Suppressor macrophage treated with lipopolysaccharide for 4 hours (primary cell): ENCODE data around the gene SAE1.
"Not testable (repeated sequence)": the region's sequence is repeated elsewhere in the genome, so short reads cannot be mapped to it uniquely, and the experiment has no call there.

ENCODE experiments used
- DNase-seq: peaks from one replicate; pipeline ENCODE4 v3.0.0-alpha.2; 2020

SAE1 gene

DNA sequence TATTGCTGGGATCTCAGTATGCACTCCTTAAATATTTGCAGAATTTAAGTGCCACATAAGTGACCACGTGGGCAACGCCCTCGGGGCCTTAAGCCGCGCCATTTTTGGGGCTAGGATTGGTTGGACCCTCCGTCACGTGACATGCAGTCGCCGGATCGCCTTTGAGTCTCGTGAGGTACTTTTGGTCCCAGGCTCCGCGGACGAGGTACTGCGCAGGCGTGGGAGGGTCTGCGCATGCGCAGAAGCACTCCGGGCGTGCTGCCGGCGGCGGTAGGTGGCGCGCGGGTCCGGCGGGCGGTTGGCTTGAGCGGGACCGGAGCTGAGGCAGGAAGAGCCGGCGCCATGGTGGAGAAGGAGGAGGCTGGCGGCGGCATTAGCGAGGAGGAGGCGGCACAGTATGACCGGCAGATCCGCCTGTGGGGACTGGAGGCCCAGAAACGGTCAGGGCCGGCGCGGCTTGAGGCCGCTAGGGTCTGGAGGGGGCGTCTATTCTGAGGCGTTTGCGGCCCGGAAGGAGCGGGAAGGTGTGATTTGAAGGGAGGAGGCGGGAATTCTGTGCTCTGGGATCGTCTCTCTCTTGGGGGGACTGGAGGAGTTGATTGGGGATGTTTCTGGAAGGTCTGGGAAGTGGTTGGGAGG lies at the start of gene SAE1:
Gene SAE1, plus strand, starts transcription at position 247 of the 639 bp plus-strand sequence. Its CDS starts 96 bp downstream, at position 343.
- peak; percentile 97 for DNase-seq

DNA sequence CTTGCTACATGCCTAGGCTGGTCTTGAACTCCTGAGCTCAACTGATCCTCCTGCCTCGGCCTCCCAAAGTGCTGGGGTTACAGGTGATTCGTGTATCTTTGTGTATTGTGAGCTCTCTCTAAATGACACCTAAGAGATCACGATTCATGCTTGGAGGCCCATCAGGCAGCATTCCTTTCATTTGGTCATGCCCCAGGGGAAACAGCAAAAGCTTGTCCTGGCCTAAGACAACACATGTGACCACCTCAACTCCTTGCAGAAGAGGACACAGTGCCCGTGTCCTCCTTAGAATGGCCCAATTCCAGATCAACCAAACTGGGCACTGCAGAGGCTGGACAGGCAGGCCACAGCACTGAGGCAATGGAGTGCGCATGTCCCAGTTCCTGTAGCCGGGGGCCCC lies 49.5 kb upstream of the SAE1 start:
- DNase-seq, result no peak

DNA sequence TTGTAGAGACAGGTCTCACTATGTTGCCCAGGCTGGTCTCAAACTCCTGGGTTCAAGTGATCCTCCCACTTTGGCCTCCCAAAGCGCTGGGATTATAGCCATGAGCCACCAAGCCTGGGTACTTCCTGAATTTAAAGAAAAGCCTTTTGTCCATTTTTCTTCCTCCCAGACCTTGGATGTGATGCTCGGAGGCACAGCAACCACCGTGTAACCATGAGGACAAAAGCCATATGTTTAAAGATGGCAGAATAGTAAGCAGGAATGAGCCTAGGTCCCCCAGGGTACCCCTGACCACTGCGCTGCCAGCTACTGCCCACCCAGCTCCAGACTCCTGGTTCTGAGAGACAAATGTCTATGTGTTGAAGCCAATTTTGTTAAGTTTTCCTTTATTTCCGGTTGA lies 48.1 kb upstream of the SAE1 start:
- no peak for DNase-seq

DNA sequence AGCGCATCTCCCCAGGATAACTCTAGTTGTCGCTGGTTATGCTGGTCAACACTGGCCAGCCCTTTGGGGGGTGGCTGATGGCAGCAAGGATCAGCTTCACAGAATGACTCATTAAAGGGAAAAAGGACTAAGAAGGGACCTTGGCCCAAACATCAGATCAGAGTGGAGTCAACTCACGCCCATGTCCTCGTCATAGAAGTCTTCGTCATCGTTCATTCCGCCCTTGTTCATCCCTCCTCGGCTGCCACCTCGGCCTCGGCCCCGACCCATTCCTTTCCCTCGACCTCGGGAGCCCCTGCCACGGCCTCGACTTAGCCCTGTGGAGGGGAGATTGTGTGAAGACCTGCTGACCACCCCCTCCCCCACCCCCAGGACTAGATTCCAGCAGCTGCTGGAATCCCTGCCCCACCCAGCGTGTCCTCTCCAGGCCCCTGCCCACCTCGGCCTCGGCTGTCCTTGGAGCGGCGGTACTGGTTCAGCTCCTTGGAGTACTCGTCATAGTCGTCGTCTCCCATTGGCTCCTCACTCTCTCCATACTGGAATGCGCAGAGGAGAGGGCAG lies 45.7 kb upstream of the SAE1 start:
- no peak for DNase-seq

DNA sequence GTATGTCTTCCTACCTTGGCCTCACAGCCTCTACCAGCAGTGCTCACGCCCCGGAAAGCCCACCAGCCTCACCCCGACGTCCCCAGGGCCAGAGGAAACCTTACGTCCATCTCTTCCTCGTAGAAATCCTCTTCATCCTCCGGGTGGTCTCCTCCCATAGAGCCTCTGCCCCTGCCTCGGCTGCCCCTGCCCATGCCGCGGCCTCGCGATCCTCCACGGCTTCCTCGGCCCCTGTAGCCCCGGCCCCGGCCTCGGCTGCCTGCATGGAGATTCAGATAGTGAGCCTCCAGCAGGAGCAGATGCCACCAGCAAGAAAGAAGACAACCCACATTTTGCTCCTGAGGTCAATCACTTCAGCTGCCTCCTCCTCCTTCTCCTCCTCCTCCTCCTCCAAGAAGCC lies 44.4 kb upstream of the SAE1 start:
- DNase-seq, result no peak

DNA sequence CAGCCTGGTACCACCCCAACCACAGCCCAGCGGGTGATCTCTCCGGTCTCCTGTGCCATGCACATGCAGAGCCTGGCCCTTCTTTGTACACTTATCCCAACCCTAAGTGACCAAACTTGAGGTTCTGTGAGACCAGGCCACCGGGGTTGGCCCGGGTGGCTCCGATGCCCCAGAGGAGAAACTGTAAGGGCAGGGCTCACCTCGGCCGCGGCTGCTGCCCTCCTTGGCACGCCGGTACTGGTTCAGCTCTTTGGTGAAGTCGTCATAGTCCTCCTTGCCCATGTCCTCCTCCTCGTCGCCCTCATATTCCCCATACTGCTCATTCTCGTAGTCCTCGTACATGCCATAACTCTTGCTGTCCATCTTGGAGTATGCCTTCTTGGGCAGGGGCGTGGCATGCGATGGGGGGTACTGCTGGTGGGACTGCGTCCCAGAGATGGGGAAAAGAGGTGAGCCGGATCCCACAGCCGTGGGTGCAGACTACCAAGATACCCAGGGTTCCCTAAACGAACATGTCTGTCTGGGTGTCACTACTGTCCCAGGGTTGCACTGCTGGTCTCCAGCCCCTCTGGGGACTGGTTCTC lies 40.8 kb upstream of the SAE1 start:
- DNase-seq, result no peak

DNA sequence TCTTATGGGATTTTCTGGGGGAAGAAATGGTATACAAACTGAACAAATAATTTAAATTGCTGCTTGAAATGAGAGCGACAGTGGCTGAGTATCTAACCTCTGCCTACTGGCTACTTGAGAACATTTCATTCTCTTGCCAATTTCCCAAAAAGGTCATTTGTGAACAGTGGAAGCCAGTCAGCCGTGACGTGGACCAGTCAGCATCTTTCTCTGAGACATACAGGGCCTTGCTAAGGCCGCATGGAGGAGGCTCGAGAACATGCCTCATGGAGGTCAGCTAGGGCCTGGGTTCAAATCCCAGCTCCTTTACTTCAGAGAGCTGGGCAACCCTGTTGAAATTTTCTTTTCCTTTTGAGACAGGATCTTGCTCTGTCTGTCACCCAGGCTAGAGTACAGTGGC lies 37.4 kb upstream of the SAE1 start:
- DNase-seq, result no peak

DNA sequence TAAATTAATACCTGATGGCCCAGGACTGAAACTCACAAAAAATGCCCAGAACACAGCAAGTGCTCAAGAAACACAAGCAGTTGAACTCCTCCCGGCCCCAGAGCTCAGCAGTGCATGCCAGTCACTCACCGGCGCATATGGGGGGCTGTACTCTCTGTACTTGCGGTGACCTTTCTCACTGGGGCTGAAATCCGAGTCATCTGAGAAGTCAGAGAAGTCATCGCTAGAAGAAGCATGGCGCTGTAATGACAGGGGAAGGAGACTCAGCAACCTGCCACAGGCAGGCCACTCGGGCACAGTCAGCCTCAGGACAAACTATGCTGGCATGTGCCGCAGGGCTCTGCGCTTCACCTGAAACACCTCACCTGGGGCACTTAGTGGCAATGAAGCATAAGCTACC lies 36.8 kb upstream of the SAE1 start:
- DNase-seq, result no peak

DNA sequence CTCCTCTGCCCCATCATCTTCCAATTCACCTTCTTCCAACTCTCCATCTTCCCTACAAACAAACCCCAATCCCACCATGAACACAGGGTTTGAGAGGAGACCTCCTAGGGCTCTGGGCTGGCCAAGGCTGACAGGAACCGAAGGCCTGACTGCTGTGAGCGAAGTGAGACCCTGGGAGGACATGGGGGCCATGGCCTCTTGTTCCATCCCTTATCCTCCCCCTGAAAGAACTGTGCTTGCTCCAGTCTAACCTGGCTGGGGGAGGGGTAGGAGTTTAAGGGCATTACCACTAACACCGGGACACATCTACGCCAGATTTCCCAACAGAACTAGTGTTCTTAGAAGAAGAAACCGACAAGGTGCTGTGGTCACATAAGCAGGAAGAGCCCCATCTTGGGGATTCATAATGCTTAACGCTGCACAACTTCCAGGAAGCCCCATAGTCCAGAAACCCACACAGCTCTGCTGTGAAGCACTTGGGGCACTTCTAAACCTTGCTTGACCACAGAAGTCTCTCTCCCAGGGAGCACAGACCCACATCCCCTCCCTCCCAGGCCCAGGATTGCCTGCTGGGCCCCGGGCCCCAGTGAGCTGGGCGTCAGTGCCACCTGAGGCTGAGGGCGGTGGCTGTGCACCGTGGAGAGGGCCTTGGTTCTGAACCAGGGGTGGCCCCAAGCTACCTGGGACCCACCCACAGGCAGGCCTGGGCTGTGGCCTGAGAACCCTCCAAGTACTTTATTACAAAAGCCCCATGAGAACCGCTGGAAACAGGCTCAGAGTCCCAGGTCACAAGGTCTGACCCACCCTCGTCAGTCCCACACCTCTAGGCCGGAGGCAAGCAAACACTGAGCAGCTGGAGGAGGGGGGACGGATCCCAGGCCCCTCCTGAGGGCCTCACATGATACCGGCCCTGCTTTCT lies 35.8 kb upstream of the SAE1 start:
- peak; percentile 31 for DNase-seq

DNA sequence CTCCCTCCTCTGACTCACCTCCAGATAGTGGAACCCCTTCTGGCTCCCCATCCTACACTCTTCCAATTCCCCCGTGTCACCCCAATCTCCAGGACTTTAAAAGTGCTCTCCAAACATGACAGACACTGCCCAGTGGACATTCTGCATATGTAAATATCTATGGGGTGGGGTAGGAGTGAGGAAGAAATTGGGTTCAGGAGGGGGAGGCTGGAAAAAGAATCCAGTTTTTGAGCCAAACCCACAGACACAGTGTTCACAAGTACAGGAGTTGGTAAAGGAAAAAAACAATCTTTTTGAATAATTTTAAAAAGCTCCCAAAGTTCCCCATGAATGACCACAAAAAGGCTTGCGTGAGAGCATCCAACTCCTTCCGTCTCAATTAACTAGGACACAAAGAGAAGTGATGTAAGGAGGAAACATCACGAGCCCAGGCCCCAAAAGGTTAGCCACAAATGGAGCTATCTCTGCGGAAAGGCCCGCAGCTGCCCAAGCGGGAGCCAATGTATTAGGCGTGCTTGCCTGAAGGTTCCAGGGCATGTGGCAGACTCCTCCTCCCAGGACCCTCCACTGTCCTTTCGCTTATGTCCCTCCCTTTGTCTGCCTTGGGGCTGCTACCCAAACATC lies 35.0 kb upstream of the SAE1 start:
- peak; percentile 73 for DNase-seq

DNA sequence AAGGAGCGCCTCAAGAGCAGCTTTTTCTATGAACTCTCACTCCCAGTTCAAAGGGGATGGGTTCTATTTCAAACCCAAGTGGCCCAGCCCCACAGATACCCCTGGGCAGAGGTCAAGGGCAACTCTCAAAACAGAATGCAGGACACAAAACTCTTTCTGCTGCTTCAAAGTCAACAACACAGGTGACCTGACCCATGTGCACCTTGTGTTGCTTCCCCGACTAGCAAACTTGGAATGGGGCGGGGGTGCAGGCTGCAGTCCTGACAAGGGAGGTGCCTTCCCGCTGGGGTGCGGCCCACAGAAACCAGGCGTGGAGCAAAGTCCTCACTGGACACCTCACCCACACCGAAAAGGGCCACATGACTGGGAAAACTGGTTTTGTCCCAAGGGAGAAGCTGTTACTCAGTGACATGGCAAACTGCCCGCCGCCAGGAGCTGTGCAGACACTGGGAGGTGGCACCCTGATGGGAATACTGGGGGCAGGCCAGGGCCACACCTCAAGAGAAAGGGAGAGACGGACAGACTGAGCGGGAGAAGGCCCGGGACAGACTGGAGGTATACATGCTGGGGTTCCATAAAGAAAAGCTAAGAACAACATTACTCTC lies 34.4 kb upstream of the SAE1 start:
- no peak for DNase-seq

DNA sequence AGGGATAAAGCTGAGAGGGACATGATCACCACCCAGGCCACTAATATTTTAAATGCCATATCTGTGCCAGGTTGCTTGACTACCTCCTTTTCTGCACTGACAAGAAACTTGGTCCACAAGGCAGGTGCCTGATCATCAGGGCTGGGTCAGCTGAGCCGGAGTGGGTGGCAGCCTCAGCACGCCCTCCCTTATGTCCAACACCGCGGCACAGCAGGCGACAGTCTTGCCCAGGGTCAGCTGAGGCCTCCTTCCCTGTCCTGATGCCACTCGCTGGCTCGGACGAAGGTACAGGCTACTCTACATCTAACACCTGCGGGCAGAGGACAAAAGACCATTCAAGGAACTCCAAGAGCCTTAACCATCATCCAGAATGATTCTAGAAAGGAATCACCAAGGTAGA lies 33.9 kb upstream of the SAE1 start:
- DNase-seq, result no peak

DNA sequence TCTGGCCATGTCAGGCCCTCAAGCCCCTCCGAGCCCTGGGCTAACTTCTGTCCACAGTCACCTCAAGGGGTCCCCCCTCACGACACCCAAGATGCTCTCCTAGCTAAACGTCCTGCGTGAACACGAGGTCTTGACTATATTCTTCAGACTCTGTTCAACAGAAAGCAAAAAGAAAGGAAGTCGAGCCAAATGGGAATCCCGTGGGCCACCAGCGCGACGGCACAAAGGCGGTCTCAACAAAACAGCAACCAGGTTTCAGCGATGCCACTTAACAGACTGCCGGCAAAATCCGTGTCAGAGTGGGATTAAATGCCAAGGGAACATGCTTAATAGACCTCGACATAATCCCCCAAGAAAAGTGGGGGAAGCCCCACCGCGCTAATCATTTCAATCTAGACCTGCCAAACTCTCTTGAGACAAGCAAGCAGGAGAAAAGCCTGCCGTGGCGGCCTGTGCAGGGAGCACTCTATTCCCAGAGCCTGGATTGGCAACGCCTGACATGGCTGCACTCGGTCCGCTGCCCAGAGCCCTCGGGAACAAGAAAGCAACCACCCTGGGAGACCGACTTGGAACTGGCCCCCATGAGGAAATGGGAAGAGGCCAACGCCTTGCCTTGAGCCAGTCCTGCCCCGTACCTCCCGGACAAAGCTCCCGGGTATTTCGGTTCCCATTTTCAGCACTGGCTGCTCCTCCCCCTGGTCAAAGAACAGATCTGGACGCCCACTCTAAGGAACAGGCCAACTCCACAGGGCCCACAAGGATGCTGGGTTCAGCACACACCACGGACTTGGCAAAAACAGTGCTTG lies 33.0 kb upstream of the SAE1 start:
- peak; percentile 32 for DNase-seq

DNA sequence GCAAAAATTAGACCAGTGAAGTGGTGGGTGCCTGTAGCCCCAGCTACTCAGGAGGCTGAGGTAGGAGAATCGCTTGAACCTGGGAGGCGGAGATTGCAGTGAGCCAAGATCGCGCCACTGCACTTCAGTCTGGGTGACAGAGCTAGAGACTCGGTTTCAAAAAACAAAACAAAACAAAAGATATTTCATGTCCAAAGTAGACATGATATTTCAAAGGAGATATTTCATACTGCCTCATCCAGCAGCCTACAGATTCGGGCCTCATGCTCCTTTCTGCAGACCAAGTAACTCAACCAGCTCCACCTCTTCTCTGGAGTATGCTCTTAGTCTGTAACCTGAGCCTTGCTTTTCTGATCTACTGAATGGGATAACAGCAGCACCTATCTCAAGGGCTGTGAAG lies 32.0 kb upstream of the SAE1 start:
- DNase-seq, result no peak

DNA sequence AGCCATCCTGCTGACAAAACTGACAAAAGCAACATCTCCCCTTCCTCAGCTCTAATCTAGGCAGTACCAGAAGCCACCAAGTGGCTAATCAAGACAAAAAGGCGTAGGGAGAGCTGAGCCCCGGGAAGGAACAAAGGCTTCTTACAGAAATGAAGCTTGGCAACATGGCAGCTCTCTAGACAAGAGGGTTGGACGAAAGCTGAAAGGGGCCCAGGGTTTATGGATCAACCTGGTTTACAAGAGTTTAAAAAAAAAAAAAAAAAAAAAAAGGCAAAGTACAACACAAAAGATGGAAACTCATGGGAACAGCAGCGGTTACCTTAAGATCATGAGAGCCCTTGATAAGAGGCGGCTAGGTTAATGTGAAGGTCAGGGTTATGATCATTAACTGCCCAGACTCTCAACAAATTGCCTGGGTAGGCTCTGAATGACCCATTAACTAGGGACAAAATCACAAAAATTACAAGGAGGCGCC lies 31.0 kb upstream of the SAE1 start:
- DNase-seq, result no peak

DNA sequence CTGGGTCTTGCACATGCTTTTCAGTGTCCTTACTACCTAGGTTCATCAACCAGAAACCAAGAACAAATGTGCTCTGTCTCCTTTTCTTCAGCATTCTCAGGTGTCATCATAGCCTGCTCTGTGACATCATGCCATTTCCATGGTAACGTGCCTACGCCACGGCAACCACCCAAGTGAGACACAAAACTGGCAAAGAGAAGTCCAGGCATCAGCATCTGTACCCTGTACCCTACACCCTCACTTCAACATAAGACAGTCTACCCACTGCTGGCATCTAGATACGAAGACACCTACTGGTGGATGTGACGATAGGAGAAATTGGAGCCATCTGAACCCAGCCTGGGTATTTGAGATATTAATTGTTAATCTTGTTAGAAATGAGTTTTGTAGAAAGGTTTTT lies 30.3 kb upstream of the SAE1 start:
- DNase-seq, result no peak

DNA sequence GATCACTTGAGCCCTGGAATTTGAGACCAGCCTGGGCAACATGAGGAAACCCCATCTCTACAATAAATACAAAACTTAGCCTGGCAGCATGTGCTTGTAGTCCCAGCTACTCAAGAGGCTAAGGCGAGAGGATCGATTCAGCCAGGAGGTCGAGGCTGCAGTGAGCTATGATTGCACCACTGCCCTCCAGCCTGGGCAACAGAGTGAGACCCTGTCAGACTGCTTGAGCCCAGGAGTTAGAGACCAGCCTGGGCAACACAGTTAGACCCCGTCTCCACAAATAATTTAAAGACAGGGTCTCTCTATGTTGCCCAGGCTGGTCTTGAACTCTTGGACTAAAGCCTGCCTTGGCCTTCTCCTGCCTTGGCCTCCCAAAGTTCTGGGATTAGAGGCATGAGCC lies 29.5 kb upstream of the SAE1 start:
- not testable (repeated sequence) for DNase-seq

DNA sequence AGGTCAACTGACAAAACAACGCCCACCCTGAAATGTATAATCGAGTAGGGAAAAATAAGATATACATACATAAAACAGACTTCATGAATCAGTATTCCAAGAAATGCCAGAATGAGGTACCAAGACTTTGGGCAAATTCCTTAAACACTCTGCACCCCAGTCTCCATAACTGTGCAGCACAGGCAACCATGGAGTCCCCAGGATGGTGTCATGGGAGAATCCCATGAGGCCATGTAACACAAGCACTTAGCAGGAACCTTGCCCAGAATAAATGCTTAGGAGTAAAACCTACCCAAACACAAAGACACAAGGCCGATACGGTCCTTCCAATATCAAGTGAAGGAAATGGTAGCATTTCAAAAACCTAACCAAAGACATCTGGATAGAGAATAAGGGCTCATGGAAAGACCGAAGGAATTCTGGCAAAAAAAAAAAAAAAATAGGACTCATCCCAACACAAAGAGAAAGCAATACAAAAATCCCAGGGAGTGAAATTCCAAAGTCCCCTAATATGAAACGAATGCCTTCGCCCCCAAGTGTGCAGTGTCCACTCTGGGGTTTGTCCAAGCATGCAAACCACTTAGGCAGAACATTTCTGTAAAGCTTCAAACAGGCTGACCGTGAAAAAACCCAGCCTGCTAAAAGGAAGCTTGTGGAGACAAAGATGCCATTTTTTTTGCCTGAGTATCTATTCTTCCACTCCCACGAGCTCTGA lies 28.1 kb upstream of the SAE1 start:
- DNase-seq, result no peak

DNA sequence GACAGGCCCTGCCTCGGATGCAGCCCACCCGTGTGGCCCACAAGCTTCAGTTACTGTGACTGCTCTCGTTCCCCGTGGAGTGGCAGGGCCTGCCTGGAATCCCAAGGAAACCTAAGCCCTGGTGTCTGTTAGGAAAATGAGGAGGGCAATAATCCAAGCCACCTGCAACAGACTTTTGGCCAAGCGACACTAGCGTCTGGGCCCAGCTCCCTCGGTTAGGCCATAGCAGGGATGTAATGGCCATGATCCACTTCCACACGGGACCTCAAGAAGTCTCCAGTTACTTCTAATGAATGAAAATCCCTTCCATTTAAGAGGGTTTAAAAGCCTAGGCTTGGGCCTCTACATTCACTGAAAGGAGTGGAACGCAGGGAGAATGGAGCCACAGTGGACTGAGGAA lies 26.0 kb upstream of the SAE1 start:
- DNase-seq, result no peak

DNA sequence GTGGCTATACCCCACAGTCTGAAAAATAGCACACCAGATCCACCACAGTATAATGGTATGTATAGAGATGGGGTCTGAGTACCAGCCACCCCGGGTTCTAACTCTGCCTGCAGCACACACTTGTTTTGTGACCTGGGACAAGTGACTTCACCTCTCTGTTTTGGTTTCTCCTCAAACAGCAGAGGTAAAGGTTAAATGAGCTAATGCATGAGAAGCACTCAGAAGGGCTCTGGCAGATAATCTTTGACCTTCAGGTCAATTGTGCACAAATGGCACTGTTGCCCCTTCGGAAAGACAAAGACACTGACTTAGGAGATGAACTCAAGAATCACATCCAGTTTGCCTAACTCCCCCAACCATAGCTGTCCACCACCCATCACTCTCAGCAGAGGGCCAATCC lies 24.8 kb upstream of the SAE1 start:
- no peak for DNase-seq

DNA sequence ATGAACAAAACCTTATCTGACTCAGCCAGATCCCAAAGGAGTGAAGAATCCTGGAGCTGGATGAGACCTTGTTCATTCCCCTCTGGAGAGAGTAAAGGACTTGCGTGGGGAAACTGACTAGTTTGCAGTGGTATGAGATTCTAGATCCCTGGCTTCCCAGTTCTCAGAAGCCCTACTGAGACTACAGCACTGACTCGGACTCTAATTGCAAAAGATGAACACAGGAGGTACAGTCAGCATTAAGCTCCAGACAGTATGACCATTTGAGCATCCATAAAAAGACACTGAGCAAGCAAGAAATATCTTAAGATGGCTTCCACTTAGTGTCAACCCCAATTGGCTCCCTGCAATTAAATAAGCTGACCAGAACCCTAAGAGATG lies 23.8 kb upstream of the SAE1 start:
- peak; percentile 29 for DNase-seq
